Esophagus squamous epithelium (tissue), 5 donors: ENCODE results near the gene TMEM131. TPM values are rescaled to one million over a fixed set of nuclear protein-coding genes. Genes with fewer than 3 reads are reported as not detected.

ENCODE experiments used
- DNase-seq: peaks from one replicate; lab custom pipeline; 2025; lab: John Stamatoyannopoulos, UW
- H3K27ac ChIP-seq, 4 donors: fragments of 200-600 bp; sonication (generic); one replicate each; pipeline ENCODE4 v1.5.1; 2016 to 2019; ENCODE audit warnings: mild to moderate bottlenecking in 1 of 4
- H3K27me3 ChIP-seq, 4 donors: fragments of 200-600 bp; sonication (generic); 1 replicate in 3 of 4; 2 replicates in 1 of 4; pipeline versions ENCODE4 v1.5.1 to v1.6.0; 2017 to 2021; ENCODE audit warnings: antibody characterized with exemption in 1 of 4
- H3K36me3 ChIP-seq, 3 donors: fragments of 200-600 bp; sonication (generic); one replicate each; pipeline ENCODE4 v1.5.1; 2016 to 2019
- H3K4me1 ChIP-seq, 3 donors: fragments of 200-600 bp; sonication (generic); one replicate each; pipeline ENCODE4 v1.5.1; 2017 to 2019
- H3K4me3 ChIP-seq, 4 donors: fragments of 200-600 bp; sonication (generic); 1 replicate in 3 of 4; 2 replicates in 1 of 4; pipeline ENCODE4 v1.5.1; 2016 to 2019; ENCODE audit warnings: mild to moderate bottlenecking in 2 of 4, moderate library complexity in 1 of 4
- H3K9me3 ChIP-seq, 3 donors: fragments of 200-600 bp; sonication (generic); one replicate each; pipeline ENCODE4 v1.5.1; 2016 to 2019
- CTCF ChIP-seq, 6 experiments: fragments of 450-650 bp in 4 of 6; fragments of 200-600 bp in 2 of 6; sonication (generic) in 2 of 6; IDR thresholded peaks; one replicate each; pipeline ENCODE4 v1.5.1; 2016 to 2019; ENCODE audit warnings: antibody characterized with exemption in 6 of 6, mild to moderate bottlenecking in 4 of 6, moderate library complexity in 4 of 6
- POLR2A ChIP-seq, 4 donors: fragments of 450-650 bp; IDR thresholded peaks; one replicate each; pipeline ENCODE4 v1.6.1; 2017; ENCODE audit warnings: antibody characterized with exemption in 4 of 4, mild to moderate bottlenecking in 4 of 4, moderate library complexity in 3 of 4
- WGBS, 2 donors: methylation state at CpG; one replicate each; pipeline ENCODE4 v1.1.5; 2018; 5-methylcytosine and 5-hydroxymethylcytosine counted together
- intact Hi-C: fragments of 100-400 bp; cut with DNase I; formaldehyde crosslinking; loops from one replicate; pipeline ENCODE4 v1.15.0; 2022
- total RNA-seq, 4 donors: library from RNA; depleted of rRNA; stranded (reverse); fragments of >200 nt; gene quantifications; one replicate each; pipeline ENCODE4 v1.1.0, GENCODE V29; 2016
- donor health status: DM: yes; HTN: yes; CAD: no.

The TMEM131 gene
- total RNA-seq, 4 donors from 2014 or later: 24.2 to 36.4 (median 28.1) TPM

DNA sequence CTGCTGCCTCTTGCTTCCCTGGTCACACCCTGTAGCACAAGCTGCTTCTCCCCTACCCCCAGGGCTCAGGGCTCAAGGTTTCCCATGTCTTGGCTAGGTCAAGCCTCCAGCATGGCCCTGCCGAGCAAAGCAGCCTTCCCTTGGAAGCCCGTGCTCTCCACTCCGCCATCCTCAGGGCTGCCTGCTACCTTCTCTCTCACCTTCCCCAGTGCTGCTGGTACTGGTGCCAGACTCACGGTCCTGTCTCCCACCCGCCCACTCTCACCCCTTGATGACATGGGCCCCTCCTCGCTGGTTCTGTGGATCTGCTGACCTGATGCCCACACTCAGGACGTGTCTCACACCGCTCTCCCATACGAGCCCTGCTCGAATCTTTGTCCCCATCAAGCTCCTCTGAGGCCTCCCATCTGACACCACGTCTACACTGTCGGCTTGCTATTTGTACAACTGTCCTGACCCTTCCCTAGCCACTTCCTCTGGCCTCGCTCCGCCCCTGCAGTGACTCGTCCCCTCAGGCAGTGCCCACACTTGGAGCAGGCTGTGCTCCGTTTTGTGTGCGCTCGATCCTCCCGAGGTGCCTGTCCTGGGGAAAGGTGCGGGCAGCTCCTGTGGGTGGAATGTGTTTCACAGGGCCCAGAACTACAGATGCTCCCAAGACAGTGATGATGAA, 232.4 kb downstream of the TMEM131 start:
- intact Hi-C loops: no loop called here
- Histone ChIP-seq H3K9me3 (no peaks in the 10 kb centered on the region), H3K4me1 (peaks cover 0 to 15% (median 0%) of the 10 kb centered on the region in 3 donors), H3K27me3 (no peaks in the 10 kb centered on the region), H3K27ac (no peak overlapping the region), H3K36me3 (peaks cover 23 to 97% (median 26%) of the 10 kb centered on the region in 3 donors), H3K4me3 (no peak overlapping the region)
- TF ChIP-seq CTCF (IDR thresholded peaks at IDR 0.05): no peak
- TF ChIP-seq POLR2A (IDR thresholded peaks at IDR 0.05): no peak
- no peak for DNase-seq
- WGBS, 2 donors: 79 to 93% methylated on average over 16 to 19 of the region's 20 CpGs

DNA sequence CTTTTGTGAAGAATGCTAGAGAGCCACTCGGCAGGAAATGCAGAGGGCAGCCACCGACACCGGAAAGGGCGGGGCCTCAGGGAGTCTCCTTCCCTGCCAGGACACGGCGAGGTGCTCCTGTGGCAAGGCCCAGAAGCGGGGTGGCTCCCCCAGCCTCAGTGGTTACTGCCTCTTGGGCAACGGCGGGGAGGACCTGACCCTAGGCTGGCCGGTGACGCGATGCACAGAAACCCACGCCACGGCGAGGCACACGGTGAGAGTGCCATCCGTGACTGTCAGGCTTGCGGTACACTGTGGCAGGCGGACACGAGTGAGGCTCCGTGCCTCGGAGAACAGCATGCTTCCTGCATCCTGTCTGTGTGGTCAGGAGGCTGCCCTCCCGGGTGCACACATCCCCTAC, 234.6 kb downstream of the TMEM131 start:
- TF ChIP-seq POLR2A (IDR thresholded peaks at IDR 0.05): no peak
- no peak for TF ChIP-seq CTCF (IDR thresholded peaks at IDR 0.05)
- intact Hi-C loops: no loop called here
- no peak for DNase-seq
- no peak overlapping the region for H3K4me3 ChIP-seq
- no peak overlapping the region for H3K27ac ChIP-seq
- H3K9me3 ChIP-seq: no peaks in the 10 kb centered on the region
- H3K27me3 ChIP-seq: no peaks in the 10 kb centered on the region
- WGBS, 2 donors: 77 to 80% methylated on average over 10 to 11 of the region's 23 CpGs
- peaks cover 26 to 99% (median 31%) of the 10 kb centered on the region in 3 donors for H3K36me3 ChIP-seq
- peaks cover 0 to 13% (median 0%) of the 10 kb centered on the region in 3 donors for H3K4me1 ChIP-seq

DNA sequence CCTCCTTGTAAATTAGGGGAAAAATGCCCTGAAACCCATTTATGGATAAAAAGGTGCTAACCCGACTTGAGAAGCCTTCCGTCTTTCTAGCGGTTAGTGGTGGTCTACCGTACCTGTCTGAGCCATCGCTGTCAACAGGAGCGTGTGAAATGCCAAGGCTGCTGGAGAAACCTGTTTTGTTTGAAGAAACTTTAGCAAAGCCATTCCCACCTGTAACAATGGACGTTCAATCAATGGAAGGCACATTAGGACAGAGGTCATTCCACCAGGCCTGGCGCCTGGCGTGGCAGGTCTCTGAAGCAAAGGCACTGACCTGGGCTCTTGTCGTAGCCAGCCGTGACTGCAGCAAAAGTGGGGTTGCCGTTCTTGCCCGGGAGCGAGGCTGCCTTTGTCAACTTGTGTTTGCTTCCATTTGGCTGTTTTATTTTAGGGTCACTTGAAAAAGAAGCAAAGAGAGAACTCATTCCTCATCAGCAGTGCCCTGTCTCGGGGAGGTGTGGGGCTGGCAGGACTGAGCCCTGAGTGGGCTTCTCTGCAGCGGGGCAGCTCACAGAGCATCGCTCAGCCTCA, 235.2 kb downstream of the TMEM131 start:
- peaks cover 22 to 99% (median 31%) of the 10 kb centered on the region in 3 donors for H3K36me3 ChIP-seq
- no peak for DNase-seq

DNA sequence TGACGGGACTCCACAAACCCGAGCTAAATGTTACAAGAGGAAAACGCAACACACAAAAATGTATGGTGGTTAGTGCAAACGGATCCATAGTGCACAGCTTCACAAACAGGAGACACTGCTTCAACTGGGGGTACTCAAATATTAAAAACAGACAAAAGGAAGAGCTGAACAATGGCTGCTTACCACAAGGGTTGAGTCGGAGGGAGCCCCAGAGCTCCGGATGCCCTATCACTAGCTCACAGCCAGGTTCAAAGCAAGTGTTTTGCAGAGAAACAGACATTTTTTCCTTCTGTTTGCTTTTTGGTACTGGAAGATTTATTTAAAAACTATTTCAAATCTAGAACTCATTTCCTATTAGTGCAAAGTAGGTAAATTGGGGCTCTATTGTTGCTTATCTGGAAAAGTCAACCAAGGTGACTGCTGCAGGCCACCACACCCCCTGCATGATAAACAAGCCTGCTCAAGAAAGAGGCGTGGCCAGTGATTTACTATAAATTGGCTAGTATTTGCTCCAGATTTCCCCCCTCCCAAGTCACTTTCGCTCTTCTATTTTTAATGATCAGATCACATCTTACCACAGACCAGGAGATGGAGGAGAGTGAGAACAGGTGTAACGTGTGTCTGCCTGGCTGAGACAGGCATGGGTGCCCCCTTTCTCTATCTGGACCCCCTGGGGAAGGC, 235.9 kb downstream of the TMEM131 start:
- DNase-seq: no peak
- intact Hi-C loops: no loop called here
- 83 to 89% methylated on average over 9 of the region's 9 CpGs for WGBS, 2 donors
- H3K4me3 ChIP-seq: no peak overlapping the region
- no peaks in the 10 kb centered on the region for H3K27me3 ChIP-seq
- H3K9me3 ChIP-seq: no peaks in the 10 kb centered on the region
- peak overlapping the region in 1 of 4 donors; percentile 7 for H3K27ac ChIP-seq
- H3K4me1 ChIP-seq: peaks cover 4 to 23% (median 5%) of the 10 kb centered on the region in 3 donors
- H3K36me3 ChIP-seq: peaks cover 17 to 96% (median 26%) of the 10 kb centered on the region in 3 donors
- no peak for TF ChIP-seq CTCF (IDR thresholded peaks at IDR 0.05)
- no peak for TF ChIP-seq POLR2A (IDR thresholded peaks at IDR 0.05)

More for the DNA sequence above, 235.2 kb downstream of the TMEM131 start:
- H3K27ac ChIP-seq: peak overlapping the region in 1 of 4 donors; percentile 7
- WGBS, 2 donors: 94% methylated on average over 8 to 13 of the region's 17 CpGs
- peaks cover 0 to 16% (median under 1%) of the 10 kb centered on the region in 3 donors for H3K4me1 ChIP-seq
- TF ChIP-seq POLR2A (IDR thresholded peaks at IDR 0.05) (no peak), CTCF (IDR thresholded peaks at IDR 0.05) (no peak)
- intact Hi-C loops: no loop called here
- no peak overlapping the region for H3K4me3 ChIP-seq
- no peaks in the 10 kb centered on the region for H3K27me3 ChIP-seq
- no peaks in the 10 kb centered on the region for H3K9me3 ChIP-seq
